HG03469 (cell line): ENCODE results near the gene FIS1.
"Not testable (repeated sequence)": the region's sequence is repeated elsewhere in the genome, so short reads cannot be mapped to it uniquely, and the experiment has no call there.

Experiments
- ATAC-seq: cut with Tn5 transposase; IDR thresholded peaks from one replicate; pipeline ENCODE4 v1.9.1; 2021; ENCODE audit warnings: mild to moderate bottlenecking, moderate library complexity, moderate number of reproducible peaks; ENCODE audit not compliant: unreplicated experiment

The FIS1 gene

GRCh38 chr7:101206665-101207042 is 38.2 kb downstream of the FIS1 start:
- ATAC-seq = no peak

GRCh38 chr7:101205901-101206664 is 38.8 kb downstream of the FIS1 start:
- ATAC-seq = no peak

- ATAC-seq = not testable (repeated sequence)
These were observed 40.8 kb downstream of the FIS1 start for GRCh38 chr7:101203740-101204738.

- no peak for ATAC-seq
These were observed 42.3 kb downstream of the FIS1 start for GRCh38 chr7:101202603-101202918.

GRCh38 chr7:101201695-101202602 is 42.9 kb downstream of the FIS1 start:
- ATAC-seq = no peak

GRCh38 chr7:101200862-101201599 is 43.9 kb downstream of the FIS1 start, which contains the start of gene MOGAT3:
Gene MOGAT3, minus strand, starts transcription at chr7:101201036. Its CDS starts 182 bp downstream, at chr7:101200854.
- ATAC-seq = no peak

GRCh38 chr7:101200504-101200861 is 44.4 kb downstream of the FIS1 start:
- ATAC-seq = no peak

- not testable (repeated sequence) for ATAC-seq
These were observed 45.4 kb downstream of the FIS1 start for GRCh38 chr7:101199522-101199921.

GRCh38 chr7:101198476-101198875 is 46.4 kb downstream of the FIS1 start:
- no peak for ATAC-seq

GRCh38 chr7:101197991-101198390 is 46.9 kb downstream of the FIS1 start:
- ATAC-seq = no peak

- ATAC-seq = no peak
These were observed 49.0 kb downstream of the FIS1 start for GRCh38 chr7:101195884-101196283.
